IMR-90 (cell line): ENCODE results near the gene HSP90B1. TPM values are rescaled to one million over a fixed set of nuclear protein-coding genes. Genes with fewer than 3 reads are reported as not detected.

Experiments
- ATAC-seq: fragments of 200-7000 bp; cut with Tn5 transposase; 2 replicates; pipeline ENCODE4 v1.9.1; 2020; ENCODE audit warnings: low read depth, mild to moderate bottlenecking, moderate library complexity
- BruUV-seq: library from RNA; stranded (reverse); fragments of 400-500 nt; replicated peaks from 2 replicates; lab custom pipeline; 2021; lab: Mats Ljungman, UMichigan
- CTCF ChIA-PET: fragments of 300-600 bp; formaldehyde crosslinking; extraction: SDS; loops from one replicate; lab custom pipeline; 2021; ENCODE audit warnings: antibody characterized with exemption; lab: Yijun Ruan, JAX
- POLR2A ChIA-PET: fragments of 300-600 bp; sonication (Branson Sonifier 250); formaldehyde crosslinking; loops from one replicate; lab custom pipeline; 2022; ENCODE audit warnings: antibody characterized with exemption; ENCODE audit not compliant: unreplicated experiment; lab: Charles Lee
- DNase-seq: peaks from one replicate; pipeline ENCODE4 v3.0.0; 2013
- H2AFZ ChIP-seq: replicated peaks from 2 replicates; pipeline ENCODE3; 2013; ENCODE audit warnings: low read length, mild to moderate bottlenecking; ENCODE audit not compliant: poor library complexity
- H2AK5ac ChIP-seq: 2 replicates; pipeline ENCODE4 v1.6.1; 2013; ENCODE audit warnings: low read depth, low read length, inconsistent platforms
- H2AK9ac ChIP-seq: replicated peaks from 2 replicates; pipeline ENCODE3; 2013; ENCODE audit warnings: mild to moderate bottlenecking, low read depth, low read length, moderate library complexity; ENCODE audit not compliant: poor library complexity
- H2BK120ac ChIP-seq: 2 replicates; pipeline ENCODE4 v1.6.1; 2013; ENCODE audit warnings: low read depth, low read length, inconsistent platforms
- H2BK15ac ChIP-seq: 3 replicates; pipeline ENCODE4 v1.6.1; 2013; ENCODE audit warnings: low read depth, low read length, inconsistent platforms
- H2BK20ac ChIP-seq: 2 replicates; pipeline ENCODE4 v1.6.1; 2013; ENCODE audit warnings: low read depth, mild to moderate bottlenecking, inconsistent platforms, low read length, moderate library complexity
- H2BK5ac ChIP-seq: 2 replicates; pipeline ENCODE4 v1.6.1; 2013; ENCODE audit warnings: mild to moderate bottlenecking, low read depth, low read length, inconsistent platforms; ENCODE audit not compliant: poor library complexity, severe bottlenecking
- H3K14ac ChIP-seq: replicated peaks from 2 replicates; pipeline ENCODE4 v1.6.1; 2013; ENCODE audit warnings: low read depth, low read length, inconsistent platforms
- H3K18ac ChIP-seq: 2 replicates; pipeline ENCODE4 v1.6.1; 2013; ENCODE audit warnings: low read depth, low read length, control low read depth
- H3K23ac ChIP-seq: 2 replicates; pipeline ENCODE4 v1.6.1; 2013; ENCODE audit warnings: low read depth, low read length, inconsistent platforms
- H3K27ac ChIP-seq: 2 replicates; pipeline ENCODE4 v1.5.1; 2013; ENCODE audit warnings: mild to moderate bottlenecking, control low read depth, low read length; ENCODE audit not compliant: insufficient read depth
- H3K27me3 ChIP-seq: 2 replicates; pipeline ENCODE4 v1.6.1; 2013; ENCODE audit warnings: low read length; ENCODE audit not compliant: control insufficient read depth, insufficient read depth
- H3K36me3 ChIP-seq: 2 replicates; pipeline ENCODE4 v1.6.1; 2013; ENCODE audit warnings: low read length, mixed read lengths; ENCODE audit not compliant: control insufficient read depth, insufficient read depth
- H3K4ac ChIP-seq: 2 replicates; pipeline ENCODE4 v1.6.1; 2013; ENCODE audit warnings: low read depth, low read length, inconsistent platforms
- H3K4me1 ChIP-seq: 2 replicates; pipeline ENCODE4 v1.6.1; 2013; ENCODE audit warnings: low read length, mixed read lengths; ENCODE audit not compliant: control insufficient read depth, insufficient read depth
- H3K4me2 ChIP-seq: 2 replicates; pipeline ENCODE4 v1.6.1; 2013; ENCODE audit warnings: low read depth, mild to moderate bottlenecking, control low read depth, low read length, moderate library complexity
- H3K4me3 ChIP-seq: 2 replicates; pipeline ENCODE4 v1.5.1; 2013; ENCODE audit warnings: low read depth, mild to moderate bottlenecking, control low read depth, low read length, moderate library complexity; ENCODE audit not compliant: insufficient read depth
- H3K56ac ChIP-seq: 2 replicates; pipeline ENCODE4 v1.6.1; 2013; ENCODE audit warnings: low read length, inconsistent platforms; ENCODE audit not compliant: insufficient read depth; ENCODE audit errors: extremely low read depth
- H3K79me1 ChIP-seq, 2 experiments: 2 replicates each; pipeline ENCODE4 v1.6.1; 2013; ENCODE audit warnings: low read length in 2 of 2, inconsistent platforms in 1 of 2, low read depth in 1 of 2
- H3K9ac ChIP-seq: 2 replicates; pipeline ENCODE4 v1.6.1; 2013; ENCODE audit warnings: low read depth, low read length, control low read depth
- H3K9me1 ChIP-seq: 2 replicates; pipeline ENCODE4 v1.6.1; 2013; ENCODE audit warnings: low read length, inconsistent platforms; ENCODE audit not compliant: insufficient read depth
- H3K9me3 ChIP-seq: 2 replicates; pipeline ENCODE4 v1.6.1; 2013; ENCODE audit warnings: low read length; ENCODE audit not compliant: control insufficient read depth, insufficient read depth
- H4K20me1 ChIP-seq: 2 replicates; pipeline ENCODE4 v1.6.1; 2013; ENCODE audit warnings: low read length, inconsistent platforms; ENCODE audit not compliant: insufficient read depth
- H4K5ac ChIP-seq: 2 replicates; pipeline ENCODE4 v1.6.1; 2013; ENCODE audit warnings: mild to moderate bottlenecking, low read depth, low read length, control low read depth
- H4K8ac ChIP-seq, 2 experiments: 2 replicates each; pipeline ENCODE4 v1.6.1; 2013; ENCODE audit warnings: low read depth in 2 of 2, low read length in 2 of 2, control low read depth in 1 of 2, inconsistent platforms in 1 of 2
- H4K91ac ChIP-seq: 2 replicates; pipeline ENCODE4 v1.6.1; 2013; ENCODE audit warnings: low read depth, low read length, inconsistent platforms; ENCODE audit not compliant: insufficient read depth
- BHLHE40 ChIP-seq: fragments of 150-350 bp; IDR thresholded peaks from 2 replicates; pipeline ENCODE4 v1.6.1; 2016; ENCODE audit warnings: mild to moderate bottlenecking, low read depth, low read length
- CEBPB ChIP-seq: IDR thresholded peaks from 2 replicates; pipeline ENCODE4 v1.6.1; 2012; ENCODE audit warnings: low read depth, low read length, improper control_type of control experiment
- CHD1 ChIP-seq: IDR thresholded peaks from 2 replicates; pipeline ENCODE4 v1.6.1; 2012; ENCODE audit warnings: low read depth, low read length, improper control_type of control experiment
- FOS ChIP-seq: fragments of 150-350 bp; IDR thresholded peaks from 2 replicates; pipeline ENCODE4 v1.6.1; 2016; ENCODE audit warnings: low read depth, low read length
- MAFK ChIP-seq: IDR thresholded peaks from 2 replicates; pipeline ENCODE4 v1.6.1; 2012; ENCODE audit warnings: low read depth, low read length, improper control_type of control experiment
- MAZ ChIP-seq: IDR thresholded peaks from 2 replicates; pipeline ENCODE4 v1.6.1; 2012; ENCODE audit warnings: low read depth, mild to moderate bottlenecking, low read length, improper control_type of control experiment, moderate library complexity, borderline replicate concordance
- MXI1 ChIP-seq: IDR thresholded peaks from 2 replicates; pipeline ENCODE4 v1.6.1; 2012; ENCODE audit warnings: low read depth, mild to moderate bottlenecking, low read length, moderate library complexity, borderline replicate concordance
- NFE2L2 ChIP-seq: fragments of 150-350 bp; IDR thresholded peaks from 2 replicates; pipeline ENCODE4 v1.6.1; 2016; ENCODE audit warnings: low read depth, mild to moderate bottlenecking, low read length
- POLR2A ChIP-seq: IDR thresholded peaks from 2 replicates; pipeline ENCODE4 v1.6.1; 2012; ENCODE audit warnings: mild to moderate bottlenecking, low read depth, low read length
- RAD21 ChIP-seq: IDR thresholded peaks from 2 replicates; pipeline ENCODE4 v1.6.1; 2012; ENCODE audit warnings: low read length, improper control_type of control experiment
- RCOR1 ChIP-seq: IDR thresholded peaks from 2 replicates; pipeline ENCODE4 v1.6.1; 2012; ENCODE audit warnings: mild to moderate bottlenecking, low read length, improper control_type of control experiment; ENCODE audit not compliant: insufficient replicate concordance
- RFX5 ChIP-seq: IDR thresholded peaks from 2 replicates; pipeline ENCODE4 v1.8.0; 2012; ENCODE audit warnings: low read depth, mild to moderate bottlenecking, low read length, moderate library complexity
- SMC3 ChIP-seq: fragments of 150-350 bp; IDR thresholded peaks from 2 replicates; pipeline ENCODE4 v1.6.1; 2016; ENCODE audit warnings: low read depth, mild to moderate bottlenecking, antibody characterized with exemption, low read length, moderate library complexity
- WGBS, 2 experiments: methylation state at CpG; one replicate each; pipeline versions ENCODE4 v1.1.5 to v1.1.7; 2013; ENCODE audit warnings: missing lambda C conversion rate in 2 of 2; ENCODE audit not compliant: insufficient read length in 1 of 2; ENCODE audit errors: extremely low coverage in 2 of 2; 5-methylcytosine and 5-hydroxymethylcytosine counted together
- dilution Hi-C: fragments of 300-500 bp; cut with HindIII; formaldehyde crosslinking; loops from one replicate; pipeline ENCODE4 v1.14.3; 2018; ENCODE audit warnings: low sequenced_read_pairs; ENCODE audit not compliant: unreplicated experiment
- in situ Hi-C: fragments of 300-500 bp; cut with MboI; formaldehyde crosslinking; loops from 3 replicates; pipeline ENCODE4 v1.14.3; 2019; ENCODE audit warnings: low sequenced_read_pairs, inconsistent platforms, mixed read lengths
- intact Hi-C: fragments of 100-400 bp; cut with micrococcal nuclease; formaldehyde crosslinking; loops from 2 replicates; pipeline ENCODE4 v1.10.0; 2022
- polyA plus RNA-seq, 3 experiments: library from polyadenylated mRNA; depleted of rRNA; stranded (reverse); fragments of >200 nt; gene quantifications; 2 replicates each; pipeline ENCODE4 v1.2.3, GENCODE V29; 2012; ENCODE audit warnings: low replicate concordance in 1 of 3
- total RNA-seq: library from RNA; depleted of rRNA; stranded (reverse); fragments of >200 nt; gene quantifications from 2 replicates; pipeline ENCODE4 v1.2.3, GENCODE V29; 2012
- TF ChIP-seq, protein P1 (sequence below): fragments of 150-350 bp; IDR thresholded peaks from 2 replicates; pipeline ENCODE4 v1.6.1; 2017; ENCODE audit warnings: mild to moderate bottlenecking, antibody characterized with exemption, low read length, low read depth
- TF ChIP-seq, protein P2 (sequence below): conservative IDR thresholded peaks from 2 replicates; pipeline ENCODE4 v1.5.1; 2012; ENCODE audit warnings: mild to moderate bottlenecking, low read depth, low read length, improper control_type of control experiment
- TF ChIP-seq, protein P3 (sequence below): fragments of 150-350 bp; IDR thresholded peaks from 2 replicates; pipeline ENCODE4 v1.6.1; 2016; ENCODE audit warnings: low read depth, mild to moderate bottlenecking, low read length, moderate library complexity, borderline replicate concordance

HSP90B1 gene
- total and polyA plus RNA-seq, 2 of the 4 experiments (the other 2 are of a cell fraction), result 398 to 765 TPM

DNA sequence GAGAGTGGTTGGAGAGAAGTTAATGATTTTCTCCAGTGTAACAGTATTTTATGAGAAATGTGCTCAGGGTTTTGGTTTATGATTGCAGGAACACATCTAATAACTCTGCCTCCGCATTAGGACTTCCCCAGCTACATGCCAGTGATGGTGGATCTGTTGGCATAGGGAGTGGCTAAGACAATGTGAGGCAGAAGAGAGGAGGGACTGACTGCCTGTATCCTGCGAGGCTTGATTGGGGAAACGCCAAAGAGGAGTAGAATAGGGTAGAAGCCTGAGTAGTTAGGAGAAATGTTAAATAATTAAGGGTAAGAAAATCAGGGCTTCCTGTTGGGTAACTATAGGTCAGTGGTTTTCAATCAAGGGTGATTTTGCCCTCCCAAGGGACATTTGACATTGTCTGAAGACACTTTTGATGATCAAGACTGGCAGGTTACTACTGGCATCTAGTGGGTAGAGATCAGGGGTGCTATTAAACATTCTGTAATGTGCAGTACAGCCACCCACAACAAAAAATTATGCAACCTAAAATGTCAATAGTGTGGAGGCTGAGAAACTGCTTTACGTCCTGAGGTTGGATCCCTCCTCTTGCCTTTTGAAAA, 48.3 kb downstream of the HSP90B1 start:
- H3K9ac ChIP-seq, result no peak overlapping the region
- peaks cover 3% of the 10 kb centered on the region; the same call in 1 of the 2 replicates for H3K9me1 ChIP-seq
- H3K4me3 ChIP-seq, result no peak overlapping the region
- H2AFZ ChIP-seq, result no peak overlapping the region
- peaks cover 38% of the 10 kb centered on the region for H3K36me3 ChIP-seq
- ChIA-PET POLR2A (no interaction called here), CTCF (no interaction called here)
- intact Hi-C loops, result no loop called here
- peaks cover 27% of the 10 kb centered on the region for H4K20me1 ChIP-seq
- no peak overlapping the region for H2AK9ac ChIP-seq
- no TSS peak for BruUV-seq
- WGBS, 2 experiments, result 83% methylated on average over 2 of the region's 4 CpGs; no CpG with 5 or more reads in 1 of the 2 experiments
- no peak overlapping the region for H2BK120ac ChIP-seq
- H2BK5ac ChIP-seq, result no peak overlapping the region
- no peaks in the 10 kb centered on the region for H3K4me1 ChIP-seq
- no peak overlapping the region for H3K56ac ChIP-seq
- no peak overlapping the region for H3K18ac ChIP-seq
- DNase-seq (no peak), ATAC-seq (no peak)
- no peak for TF ChIP-seq CEBPB
- TF ChIP-seq FOS, result no peak
- TF ChIP-seq, protein P1, sequence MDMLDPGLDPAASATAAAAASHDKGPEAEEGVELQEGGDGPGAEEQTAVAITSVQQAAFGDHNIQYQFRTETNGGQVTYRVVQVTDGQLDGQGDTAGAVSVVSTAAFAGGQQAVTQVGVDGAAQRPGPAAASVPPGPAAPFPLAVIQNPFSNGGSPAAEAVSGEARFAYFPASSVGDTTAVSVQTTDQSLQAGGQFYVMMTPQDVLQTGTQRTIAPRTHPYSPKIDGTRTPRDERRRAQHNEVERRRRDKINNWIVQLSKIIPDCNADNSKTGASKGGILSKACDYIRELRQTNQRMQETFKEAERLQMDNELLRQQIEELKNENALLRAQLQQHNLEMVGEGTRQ, result no peak
- TF ChIP-seq, protein P2, sequence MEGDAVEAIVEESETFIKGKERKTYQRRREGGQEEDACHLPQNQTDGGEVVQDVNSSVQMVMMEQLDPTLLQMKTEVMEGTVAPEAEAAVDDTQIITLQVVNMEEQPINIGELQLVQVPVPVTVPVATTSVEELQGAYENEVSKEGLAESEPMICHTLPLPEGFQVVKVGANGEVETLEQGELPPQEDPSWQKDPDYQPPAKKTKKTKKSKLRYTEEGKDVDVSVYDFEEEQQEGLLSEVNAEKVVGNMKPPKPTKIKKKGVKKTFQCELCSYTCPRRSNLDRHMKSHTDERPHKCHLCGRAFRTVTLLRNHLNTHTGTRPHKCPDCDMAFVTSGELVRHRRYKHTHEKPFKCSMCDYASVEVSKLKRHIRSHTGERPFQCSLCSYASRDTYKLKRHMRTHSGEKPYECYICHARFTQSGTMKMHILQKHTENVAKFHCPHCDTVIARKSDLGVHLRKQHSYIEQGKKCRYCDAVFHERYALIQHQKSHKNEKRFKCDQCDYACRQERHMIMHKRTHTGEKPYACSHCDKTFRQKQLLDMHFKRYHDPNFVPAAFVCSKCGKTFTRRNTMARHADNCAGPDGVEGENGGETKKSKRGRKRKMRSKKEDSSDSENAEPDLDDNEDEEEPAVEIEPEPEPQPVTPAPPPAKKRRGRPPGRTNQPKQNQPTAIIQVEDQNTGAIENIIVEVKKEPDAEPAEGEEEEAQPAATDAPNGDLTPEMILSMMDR, result no peak
- no peak for TF ChIP-seq MAFK
- TF ChIP-seq MXI1, result no peak
- TF ChIP-seq, protein P3, sequence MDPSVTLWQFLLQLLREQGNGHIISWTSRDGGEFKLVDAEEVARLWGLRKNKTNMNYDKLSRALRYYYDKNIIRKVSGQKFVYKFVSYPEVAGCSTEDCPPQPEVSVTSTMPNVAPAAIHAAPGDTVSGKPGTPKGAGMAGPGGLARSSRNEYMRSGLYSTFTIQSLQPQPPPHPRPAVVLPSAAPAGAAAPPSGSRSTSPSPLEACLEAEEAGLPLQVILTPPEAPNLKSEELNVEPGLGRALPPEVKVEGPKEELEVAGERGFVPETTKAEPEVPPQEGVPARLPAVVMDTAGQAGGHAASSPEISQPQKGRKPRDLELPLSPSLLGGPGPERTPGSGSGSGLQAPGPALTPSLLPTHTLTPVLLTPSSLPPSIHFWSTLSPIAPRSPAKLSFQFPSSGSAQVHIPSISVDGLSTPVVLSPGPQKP, result no peak
- no peak for TF ChIP-seq RFX5
- no peak for TF ChIP-seq RAD21
- no peak for TF ChIP-seq POLR2A
- no peak for TF ChIP-seq SMC3
- no peak for TF ChIP-seq BHLHE40
- no peak for TF ChIP-seq NFE2L2
- no peak for TF ChIP-seq CHD1
- TF ChIP-seq RCOR1, result no peak
- no peak for TF ChIP-seq MAZ
- no peak overlapping the region for H4K91ac ChIP-seq
- peaks cover 30 to 58% of the 10 kb centered on the region in 2 experiments for H3K79me1 ChIP-seq
- no peaks in the 10 kb centered on the region for H3K9me3 ChIP-seq
- H3K14ac ChIP-seq, result no peak overlapping the region
- H4K8ac ChIP-seq, result no peak overlapping the region
- no peak overlapping the region for H3K4ac ChIP-seq
- H4K5ac ChIP-seq, result no peak overlapping the region
- no peak overlapping the region for H3K4me2 ChIP-seq
- H3K27me3 ChIP-seq, result no peaks in the 10 kb centered on the region
- no peak overlapping the region for H2BK15ac ChIP-seq
- dilution Hi-C loops, result no loop called here
- H2BK20ac ChIP-seq, result no peak overlapping the region
- 0 out of 2 replicates have a peak overlapping the region, but pooled peaks have one; percentile 11 for H3K23ac ChIP-seq
- in situ Hi-C loops, result no loop called here
- no peak overlapping the region for H2AK5ac ChIP-seq
- no peak overlapping the region for H3K27ac ChIP-seq
